Lung (tissue), 12 donors: ENCODE results near the gene TXNRD1. TPM values are rescaled to one million over a fixed set of nuclear protein-coding genes. Genes with fewer than 3 reads are reported as not detected.

Experiments
- ATAC-seq: fragments of 200-7000 bp; cut with Tn5 transposase; one replicate; pipeline ENCODE4 v1.9.1; 2020; ENCODE audit warnings: moderate number of reproducible peaks; ENCODE audit not compliant: insufficient read depth, low FRiP score
- DNase-seq, 3 donors: peaks; one replicate each; pipeline ENCODE4 v3.0.0-alpha.2; 2013 to 2017
- H3K27ac ChIP-seq, 2 donors: one replicate each; pipeline ENCODE4 v1.5.1; 2013; ENCODE audit warnings: mild to moderate bottlenecking in 2 of 2, moderate library complexity in 2 of 2, control low read depth in 1 of 2, inconsistent platforms in 1 of 2, low read depth in 1 of 2, low read length in 1 of 2
- H3K27me3 ChIP-seq, 3 donors: one replicate each; pipeline ENCODE4 v1.5.1; 2013; ENCODE audit warnings: low read length in 2 of 3; ENCODE audit not compliant: control insufficient read depth in 3 of 3, insufficient read depth in 3 of 3
- H3K36me3 ChIP-seq, 4 donors: one replicate each; pipeline ENCODE4 v1.5.1; 2013; ENCODE audit warnings: low read length in 4 of 4, mild to moderate bottlenecking in 1 of 4, moderate library complexity in 1 of 4; ENCODE audit not compliant: control insufficient read depth in 4 of 4, insufficient read depth in 4 of 4
- H3K4me1 ChIP-seq, 5 donors: one replicate each; pipeline ENCODE4 v1.5.1; 2013; ENCODE audit warnings: low read length in 5 of 5, mild to moderate bottlenecking in 2 of 5, moderate library complexity in 1 of 5; ENCODE audit not compliant: control insufficient read depth in 5 of 5, insufficient read depth in 5 of 5
- H3K4me3 ChIP-seq: one replicate; pipeline ENCODE4 v1.5.1; 2013; ENCODE audit warnings: mild to moderate bottlenecking, control low read depth, moderate library complexity
- H3K9ac ChIP-seq, 2 donors: one replicate each; pipeline ENCODE4 v1.5.1; 2013; ENCODE audit warnings: low read length in 2 of 2, control low read depth in 1 of 2; ENCODE audit not compliant: insufficient read depth in 1 of 2
- H3K9me3 ChIP-seq, 4 donors: one replicate each; pipeline ENCODE4 v1.5.1; 2013; ENCODE audit warnings: low read length in 3 of 4, mild to moderate bottlenecking in 1 of 4, moderate library complexity in 1 of 4; ENCODE audit not compliant: control insufficient read depth in 4 of 4, insufficient read depth in 3 of 4
- CTCF ChIP-seq: IDR thresholded peaks from 2 replicates; pipeline ENCODE4 v1.5.1; 2012; ENCODE audit warnings: mild to moderate bottlenecking; ENCODE audit errors: control extremely low read depth, extremely low read depth
- WGBS, 2 donors: extraction: QIAGEN DNeasy Blood & Tissue Kit; methylation state at CpG; one replicate each; pipeline ENCODE4 v1.1.7; 2013; 5-methylcytosine and 5-hydroxymethylcytosine counted together
- polyA plus RNA-seq, 2 donors: library from polyadenylated mRNA; stranded (reverse); fragments of 200-250 nt; gene quantifications; one replicate each; pipeline ENCODE4 v1.2.1, GENCODE V29; 2013
- total RNA-seq, 2 donors: library from RNA; depleted of rRNA in 1 of 2; stranded (reverse); fragments of >200 nt in 1 of 2; gene quantifications; one replicate each; pipeline ENCODE4 v1.2.1, GENCODE V29; 2014 to 2021
- donor health status: control.
- donor health status: control.
- donor health status: Bipolar disorder and iron deficiency.
- donor health status: healthy.
- donor health status: DM: yes; HTN: yes; CAD: no.

The TXNRD1 gene
- total and polyA plus RNA-seq, 4 donors, result 74.2 to 166 (median 125) TPM

GRCh38 chr12:104182144-104182543 lies 33.4 kb upstream of the TXNRD1 start:
- Histone ChIP-seq H3K4me1 (peaks cover 0 to 28% (median 7%) of the 10 kb centered on the region in 5 donors), H3K4me3 (no peak overlapping the region), H3K27me3 (no peaks in the 10 kb centered on the region), H3K27ac (no peak overlapping the region), H3K36me3 (peaks cover 0 to 4% (median 0%) of the 10 kb centered on the region in 4 donors), H3K9ac (no peak overlapping the region), H3K9me3 (peaks cover 0 to 11% (median 4%) of the 10 kb centered on the region in 4 donors)
- TF ChIP-seq CTCF, result no peak
- 49 to 72% methylated on average over 4 of the region's 4 CpGs for WGBS, 2 donors
- peak; percentile 30 for ATAC-seq
- DNase-seq, result peak; percentile 59 to 81 (median 80)

- DNase-seq, result no peak
- no peak for TF ChIP-seq CTCF
- no peaks in the 10 kb centered on the region for H3K27me3 ChIP-seq
- no peak overlapping the region for H3K9ac ChIP-seq
- no peak overlapping the region for H3K27ac ChIP-seq
- WGBS, 2 donors, result 92 to 93% methylated on average over 5 of the region's 5 CpGs
- H3K4me1 ChIP-seq, result peaks cover 0 to 21% (median 4%) of the 10 kb centered on the region in 5 donors
- no peak overlapping the region for H3K4me3 ChIP-seq
- ATAC-seq, result no peak
- peaks cover 0 to 12% (median 6%) of the 10 kb centered on the region in 4 donors for H3K9me3 ChIP-seq
- H3K36me3 ChIP-seq, result peaks cover 0 to 4% (median 0%) of the 10 kb centered on the region in 4 donors
Observed at GRCh38 chr12:104182621-104183378, 32.8 kb upstream of the TXNRD1 start.

- no peak for TF ChIP-seq CTCF
- H3K9me3 ChIP-seq, result peaks cover 0 to 12% (median 6%) of the 10 kb centered on the region in 4 donors
- 78 to 87% methylated on average over 3 of the region's 3 CpGs for WGBS, 2 donors
- no peak for ATAC-seq
- no peak overlapping the region for H3K27ac ChIP-seq
- H3K9ac ChIP-seq, result no peak overlapping the region
- peaks cover 0 to 4% (median 0%) of the 10 kb centered on the region in 4 donors for H3K36me3 ChIP-seq
- no peaks in the 10 kb centered on the region for H3K27me3 ChIP-seq
- peaks cover 0 to 15% (median 3%) of the 10 kb centered on the region in 5 donors for H3K4me1 ChIP-seq
- no peak for DNase-seq
- H3K4me3 ChIP-seq, result no peak overlapping the region
Observed at GRCh38 chr12:104183443-104183842, 32.1 kb upstream of the TXNRD1 start.
